ES-I3 (cell line): Measurements from ENCODE around the gene TRMU.

Source experiments
- H3K36me3 ChIP-seq: 2 replicates; pipeline ENCODE4 v1.6.1; 2013; ENCODE audit warnings: mild to moderate bottlenecking, low read length, control low read depth, moderate library complexity; ENCODE audit not compliant: insufficient read depth
- H3K4me1 ChIP-seq: 2 replicates; pipeline ENCODE4 v1.6.1; 2013; ENCODE audit warnings: mild to moderate bottlenecking, control low read depth, low read length; ENCODE audit not compliant: insufficient read depth
- H3K9ac ChIP-seq: 2 replicates; pipeline ENCODE4 v1.6.1; 2013; ENCODE audit warnings: low read depth, mild to moderate bottlenecking, low read length, moderate library complexity
- H3K9me3 ChIP-seq: 2 replicates; pipeline ENCODE4 v1.6.1; 2013; ENCODE audit warnings: mild to moderate bottlenecking, low read length, moderate library complexity; ENCODE audit not compliant: control insufficient read depth, insufficient read depth

The TRMU gene

GRCh38 chr22:46362203-46362933, 26.9 kb downstream of the TRMU start:
- Histone ChIP-seq H3K9me3 (0 out of 2 replicates have a peak, but pooled peaks cover 3% of the 10 kb centered on the region), H3K9ac (no peak overlapping the region), H3K4me1 (no peaks in the 10 kb centered on the region; the same call in 1 of the 2 replicates), H3K36me3 (peaks cover 3% of the 10 kb centered on the region; the same call in 1 of the 2 replicates)

GRCh38 chr22:46362934-46363515, 27.5 kb downstream of the TRMU start:
- peaks cover 3% of the 10 kb centered on the region; the same call in 1 of the 2 replicates for H3K36me3 ChIP-seq
- no peak overlapping the region for H3K9ac ChIP-seq
- 0 out of 2 replicates have a peak, but pooled peaks cover 3% of the 10 kb centered on the region for H3K9me3 ChIP-seq
- H3K4me1 ChIP-seq = peaks cover 3% of the 10 kb centered on the region; the same call in 1 of the 2 replicates

- Histone ChIP-seq H3K4me1 (peaks cover 4% of the 10 kb centered on the region; the same call in 1 of the 2 replicates), H3K9me3 (0 out of 2 replicates have a peak, but pooled peaks cover 3% of the 10 kb centered on the region), H3K36me3 (peaks cover 3% of the 10 kb centered on the region; the same call in 1 of the 2 replicates), H3K9ac (no peak overlapping the region)
Measured at GRCh38 chr22:46363611-46364321, 28.3 kb downstream of the TRMU start.

- Histone ChIP-seq H3K4me1 (peaks cover 4% of the 10 kb centered on the region; the same call in 1 of the 2 replicates), H3K9ac (no peak overlapping the region), H3K9me3 (0 out of 2 replicates have a peak, but pooled peaks cover 3% of the 10 kb centered on the region), H3K36me3 (peaks cover 3% of the 10 kb centered on the region; the same call in 1 of the 2 replicates)
Measured at GRCh38 chr22:46364341-46365165, 29.0 kb downstream of the TRMU start.

GRCh38 chr22:46365166-46365624, 29.7 kb downstream of the TRMU start:
- Histone ChIP-seq H3K9ac (no peak overlapping the region), H3K36me3 (peaks cover 3% of the 10 kb centered on the region; the same call in 1 of the 2 replicates), H3K4me1 (peaks cover 4% of the 10 kb centered on the region; the same call in 1 of the 2 replicates), H3K9me3 (0 out of 2 replicates have a peak, but pooled peaks cover under 1% of the 10 kb centered on the region)

- H3K4me1 ChIP-seq = peaks cover 4% of the 10 kb centered on the region; the same call in 1 of the 2 replicates
- H3K9ac ChIP-seq = no peak overlapping the region
- no peaks in the 10 kb centered on the region for H3K9me3 ChIP-seq
- peaks cover 1% of the 10 kb centered on the region; the same call in 1 of the 2 replicates for H3K36me3 ChIP-seq
Measured at GRCh38 chr22:46366327-46366731, 30.8 kb downstream of the TRMU start.

- no peaks in the 10 kb centered on the region for H3K36me3 ChIP-seq
- H3K9ac ChIP-seq = no peak overlapping the region
- peaks cover 4% of the 10 kb centered on the region; the same call in 1 of the 2 replicates for H3K4me1 ChIP-seq
- no peaks in the 10 kb centered on the region for H3K9me3 ChIP-seq
Measured at GRCh38 chr22:46366801-46367706, 31.5 kb downstream of the TRMU start.

GRCh38 chr22:46367707-46368191, 32.2 kb downstream of the TRMU start:
- no peak overlapping the region for H3K9ac ChIP-seq

GRCh38 chr22:46368422-46368821, 32.9 kb downstream of the TRMU start:
- Histone ChIP-seq H3K36me3 (no peaks in the 10 kb centered on the region), H3K4me1 (peaks cover 4% of the 10 kb centered on the region; the same call in 1 of the 2 replicates), H3K9me3 (no peaks in the 10 kb centered on the region), H3K9ac (no peak overlapping the region)

More at GRCh38 chr22:46367707-46368191, 32.2 kb downstream of the TRMU start:
- Histone ChIP-seq H3K9me3 (no peaks in the 10 kb centered on the region), H3K36me3 (no peaks in the 10 kb centered on the region), H3K4me1 (peaks cover 4% of the 10 kb centered on the region; the same call in 1 of the 2 replicates)

GRCh38 chr22:46368871-46369715, 33.6 kb downstream of the TRMU start:
- Histone ChIP-seq H3K36me3 (no peaks in the 10 kb centered on the region), H3K9ac (no peak overlapping the region), H3K4me1 (peaks cover 4% of the 10 kb centered on the region; the same call in 1 of the 2 replicates), H3K9me3 (no peaks in the 10 kb centered on the region)

- Histone ChIP-seq H3K4me1 (peaks cover 4% of the 10 kb centered on the region; the same call in 1 of the 2 replicates), H3K9me3 (no peaks in the 10 kb centered on the region), H3K9ac (no peak overlapping the region), H3K36me3 (no peaks in the 10 kb centered on the region)
Measured at GRCh38 chr22:46369716-46370583, 34.4 kb downstream of the TRMU start.
